Tibial nerve (tissue), 4 donors: ENCODE data around the gene SAG.

Experiments
- EP300 ChIP-seq, 2 donors: sonication (generic); formaldehyde crosslinking; IDR thresholded peaks; one replicate each; pipeline ENCODE4 v1.6.1; 2017; ENCODE audit warnings: antibody characterized with exemption in 2 of 2, mild to moderate bottlenecking in 1 of 2
- POLR2A ChIP-seq, 2 donors: fragments of 450-650 bp; IDR thresholded peaks; one replicate each; pipeline ENCODE4 v1.6.1; 2017; ENCODE audit warnings: antibody characterized with exemption in 2 of 2, mild to moderate bottlenecking in 2 of 2, moderate library complexity in 2 of 2
- TF ChIP-seq, protein P1 (sequence below), 5 experiments: fragments of 200-600 bp in 3 of 5; fragments of 450-650 bp in 2 of 5; sonication (generic) in 3 of 5; IDR thresholded peaks; one replicate each; pipeline ENCODE4 v1.5.1; 2016 to 2019; ENCODE audit warnings: antibody characterized with exemption in 5 of 5, mild to moderate bottlenecking in 3 of 5, moderate library complexity in 2 of 5

DNA sequence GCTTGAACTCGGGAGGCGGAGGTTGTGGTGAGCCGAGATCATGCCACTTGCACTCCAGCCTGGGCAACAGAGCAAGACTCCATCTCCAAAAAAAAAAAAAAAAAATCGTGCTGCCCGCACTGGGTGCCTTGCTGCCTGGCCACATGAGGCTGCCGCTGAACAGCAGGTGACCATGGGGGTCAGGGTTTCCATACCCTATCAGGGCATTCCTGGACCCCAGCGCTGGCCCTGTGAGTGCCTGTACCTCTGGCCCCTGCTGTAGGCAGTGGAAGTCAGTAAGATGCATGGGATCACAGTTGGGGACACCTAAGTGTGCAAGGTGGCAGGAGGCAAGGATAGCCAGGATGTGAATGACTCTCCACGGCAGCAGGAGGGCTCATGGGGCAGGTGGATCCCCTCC, 18.9 kb downstream of the SAG start:
- TF ChIP-seq EP300 (IDR thresholded peaks at IDR 0.05), result no peak
- TF ChIP-seq, protein P1, sequence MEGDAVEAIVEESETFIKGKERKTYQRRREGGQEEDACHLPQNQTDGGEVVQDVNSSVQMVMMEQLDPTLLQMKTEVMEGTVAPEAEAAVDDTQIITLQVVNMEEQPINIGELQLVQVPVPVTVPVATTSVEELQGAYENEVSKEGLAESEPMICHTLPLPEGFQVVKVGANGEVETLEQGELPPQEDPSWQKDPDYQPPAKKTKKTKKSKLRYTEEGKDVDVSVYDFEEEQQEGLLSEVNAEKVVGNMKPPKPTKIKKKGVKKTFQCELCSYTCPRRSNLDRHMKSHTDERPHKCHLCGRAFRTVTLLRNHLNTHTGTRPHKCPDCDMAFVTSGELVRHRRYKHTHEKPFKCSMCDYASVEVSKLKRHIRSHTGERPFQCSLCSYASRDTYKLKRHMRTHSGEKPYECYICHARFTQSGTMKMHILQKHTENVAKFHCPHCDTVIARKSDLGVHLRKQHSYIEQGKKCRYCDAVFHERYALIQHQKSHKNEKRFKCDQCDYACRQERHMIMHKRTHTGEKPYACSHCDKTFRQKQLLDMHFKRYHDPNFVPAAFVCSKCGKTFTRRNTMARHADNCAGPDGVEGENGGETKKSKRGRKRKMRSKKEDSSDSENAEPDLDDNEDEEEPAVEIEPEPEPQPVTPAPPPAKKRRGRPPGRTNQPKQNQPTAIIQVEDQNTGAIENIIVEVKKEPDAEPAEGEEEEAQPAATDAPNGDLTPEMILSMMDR (IDR thresholded peaks at IDR 0.05), result no peak
- TF ChIP-seq POLR2A (IDR thresholded peaks at IDR 0.05), result no peak
